Hepatic stellate cell (primary cell): ENCODE results near the gene STARD3NL.
"Not testable (repeated sequence)": the region's sequence is repeated elsewhere in the genome, so short reads cannot be mapped to it uniquely, and the experiment has no call there.

Experiments used
- DNase-seq: peaks from one replicate; pipeline ENCODE4 v3.0.0; 2011; ENCODE audit warnings: low spot score

Gene STARD3NL

GRCh38 chr7:38223306-38223705 lies 45.3 kb downstream of the STARD3NL start:
- no peak for DNase-seq

GRCh38 chr7:38224392-38224791 lies 46.3 kb downstream of the STARD3NL start:
- no peak for DNase-seq

GRCh38 chr7:38229386-38229785 lies 51.3 kb downstream of the STARD3NL start:
- DNase-seq: no peak

- no peak for DNase-seq
Measured at GRCh38 chr7:38229884-38230642, 52.0 kb downstream of the STARD3NL start.

GRCh38 chr7:38232502-38233366 lies 54.7 kb downstream of the STARD3NL start:
- DNase-seq: no peak

- not testable (repeated sequence) for DNase-seq
Measured at GRCh38 chr7:38234759-38235158, 56.7 kb downstream of the STARD3NL start.

GRCh38 chr7:38235606-38236005 lies 57.6 kb downstream of the STARD3NL start:
- no peak for DNase-seq

- DNase-seq: not testable (repeated sequence)
Measured at GRCh38 chr7:38239129-38239528, 61.1 kb downstream of the STARD3NL start.

GRCh38 chr7:38241071-38241470 lies 63.0 kb downstream of the STARD3NL start:
- DNase-seq: no peak

GRCh38 chr7:38242814-38243213 lies 64.8 kb downstream of the STARD3NL start:
- no peak for DNase-seq

- DNase-seq: not testable (repeated sequence)
Measured at GRCh38 chr7:38243345-38243744, 65.3 kb downstream of the STARD3NL start.

- no peak for DNase-seq
Measured at GRCh38 chr7:38244516-38244915, 66.5 kb downstream of the STARD3NL start.

GRCh38 chr7:38245409-38245977 lies 67.4 kb downstream of the STARD3NL start:
- DNase-seq: no peak

GRCh38 chr7:38248069-38248567 lies 70.1 kb downstream of the STARD3NL start:
- DNase-seq: no peak

- DNase-seq: not testable (repeated sequence)
Measured at GRCh38 chr7:38249849-38250248, 71.8 kb downstream of the STARD3NL start.

- DNase-seq: no peak
Measured at GRCh38 chr7:38257350-38257677, 79.3 kb downstream of the STARD3NL start.

- DNase-seq: not testable (repeated sequence)
Measured at GRCh38 chr7:38259157-38259556, 81.1 kb downstream of the STARD3NL start.

- DNase-seq: not testable (repeated sequence)
Measured at GRCh38 chr7:38261601-38262000, 83.6 kb downstream of the STARD3NL start.

- DNase-seq: not testable (repeated sequence)
Measured at GRCh38 chr7:38262026-38262425, 84.0 kb downstream of the STARD3NL start.

- no peak for DNase-seq
Measured at GRCh38 chr7:38262545-38262944, 84.5 kb downstream of the STARD3NL start.

GRCh38 chr7:38263274-38263673 lies 85.2 kb downstream of the STARD3NL start:
- not testable (repeated sequence) for DNase-seq

GRCh38 chr7:38264602-38265001 lies 86.6 kb downstream of the STARD3NL start:
- not testable (repeated sequence) for DNase-seq

- DNase-seq: not testable (repeated sequence)
Measured at GRCh38 chr7:38265958-38266357, 87.9 kb downstream of the STARD3NL start.
